Small intestine (tissue), 7 donors: Measurements from ENCODE around the gene LMLN. TPM values are rescaled to one million over a fixed set of nuclear protein-coding genes. Genes with fewer than 3 reads are reported as not detected.
"Not testable (repeated sequence)": the region's sequence is repeated elsewhere in the genome, so short reads cannot be mapped to it uniquely, and the experiment has no call there.

Experiments used
- DNase-seq, 2 donors: peaks; one replicate each; pipeline versions ENCODE4 v3.0.0 to v3.0.0-alpha.2; 2013
- FAIRE-seq: peaks from 2 replicates; lab custom pipeline; 2012; peaks lifted over from hg19 to GRCh38; lab: Jason Lieb, UNC
- H3K27ac ChIP-seq, 3 donors: one replicate each; pipeline ENCODE4 v1.5.1; 2013; ENCODE audit warnings: low read length in 2 of 3, mild to moderate bottlenecking in 2 of 3, control low read depth in 1 of 3, inconsistent platforms in 1 of 3, low read depth in 1 of 3, moderate library complexity in 1 of 3
- H3K27me3 ChIP-seq, 3 donors: one replicate each; pipeline ENCODE4 v1.6.1; 2013; ENCODE audit warnings: low read length in 3 of 3, inconsistent platforms in 1 of 3; ENCODE audit not compliant: control insufficient read depth in 3 of 3, insufficient read depth in 3 of 3
- H3K36me3 ChIP-seq, 3 donors: one replicate each; pipeline ENCODE4 v1.6.1; 2013; ENCODE audit warnings: low read length in 3 of 3, inconsistent platforms in 1 of 3, low read depth in 1 of 3, mild to moderate bottlenecking in 1 of 3, moderate library complexity in 1 of 3; ENCODE audit not compliant: control insufficient read depth in 3 of 3, insufficient read depth in 2 of 3
- H3K4me1 ChIP-seq, 3 donors: one replicate each; pipeline ENCODE4 v1.6.1; 2013; ENCODE audit warnings: low read length in 2 of 3, inconsistent platforms in 1 of 3, low read depth in 1 of 3, mild to moderate bottlenecking in 1 of 3, moderate library complexity in 1 of 3; ENCODE audit not compliant: control insufficient read depth in 3 of 3, insufficient read depth in 2 of 3
- H3K4me3 ChIP-seq, 3 donors: one replicate each; pipeline ENCODE4 v1.5.1; 2013; ENCODE audit warnings: low read length in 3 of 3, control low read depth in 1 of 3, inconsistent platforms in 1 of 3, low read depth in 1 of 3, mild to moderate bottlenecking in 1 of 3, moderate library complexity in 1 of 3
- H3K9me3 ChIP-seq, 2 donors: one replicate each; pipeline ENCODE4 v1.6.1; 2013; ENCODE audit warnings: low read depth in 1 of 2, low read length in 1 of 2; ENCODE audit not compliant: control insufficient read depth in 2 of 2, insufficient read depth in 1 of 2
- WGBS, 3 donors: extraction: QIAGEN DNeasy Blood & Tissue Kit; methylation state at CpG; one replicate each; pipeline ENCODE4 v1.1.7; 2013; 5-methylcytosine and 5-hydroxymethylcytosine counted together
- polyA plus RNA-seq, 4 donors: library from polyadenylated mRNA; stranded (reverse) in 3 of 4; unstranded in 1 of 4; fragments of 200-250 nt in 3 of 4; fragments of 120-200 nt in 1 of 4; gene quantifications; one replicate each; pipeline versions ENCODE4 v1.2.1 to v1.2.3, GENCODE V29; 2013
- donor health status: healthy with polysubstance abuse.
- donor health status: control.
- donor health status: control.
- donor health status: Bipolar disorder and iron deficiency.
- donor health status: healthy.

The LMLN gene
- polyA plus RNA-seq, 4 donors, result 0.22 to 4.3 (median 0.96) TPM

DNA sequence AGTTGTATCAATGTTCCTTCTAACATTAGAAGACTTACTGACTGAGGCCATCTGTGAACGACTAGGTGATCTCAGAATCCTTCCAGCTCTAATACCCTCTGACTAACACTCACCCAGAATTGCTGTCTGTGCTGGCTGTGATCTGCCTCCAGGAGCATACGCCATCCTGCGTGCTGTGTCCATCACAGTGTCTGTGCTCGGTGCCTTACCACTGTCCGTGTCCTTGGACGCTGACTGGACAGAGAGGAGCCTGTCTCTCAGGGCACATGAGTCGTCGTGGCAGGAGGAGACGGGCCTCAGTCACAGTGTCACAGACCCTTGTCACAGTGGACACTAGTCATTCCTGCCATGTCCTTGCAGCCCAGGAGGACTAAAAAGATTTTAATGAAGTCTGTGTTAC lies 83.1 kb downstream of the LMLN start:
- 93 to 94% (median 94%) methylated on average over 9 of the region's 9 CpGs for WGBS, 3 donors
- FAIRE-seq (no peak), DNase-seq (no peak)
- no peak overlapping the region for H3K27ac ChIP-seq
- H3K27me3 ChIP-seq, result no peaks in the 10 kb centered on the region
- no peaks in the 10 kb centered on the region for H3K4me1 ChIP-seq
- H3K36me3 ChIP-seq, result peaks cover 0 to 6% (median 2%) of the 10 kb centered on the region in 3 donors
- H3K4me3 ChIP-seq, result no peak overlapping the region
- H3K9me3 ChIP-seq, result no peaks in the 10 kb centered on the region

DNA sequence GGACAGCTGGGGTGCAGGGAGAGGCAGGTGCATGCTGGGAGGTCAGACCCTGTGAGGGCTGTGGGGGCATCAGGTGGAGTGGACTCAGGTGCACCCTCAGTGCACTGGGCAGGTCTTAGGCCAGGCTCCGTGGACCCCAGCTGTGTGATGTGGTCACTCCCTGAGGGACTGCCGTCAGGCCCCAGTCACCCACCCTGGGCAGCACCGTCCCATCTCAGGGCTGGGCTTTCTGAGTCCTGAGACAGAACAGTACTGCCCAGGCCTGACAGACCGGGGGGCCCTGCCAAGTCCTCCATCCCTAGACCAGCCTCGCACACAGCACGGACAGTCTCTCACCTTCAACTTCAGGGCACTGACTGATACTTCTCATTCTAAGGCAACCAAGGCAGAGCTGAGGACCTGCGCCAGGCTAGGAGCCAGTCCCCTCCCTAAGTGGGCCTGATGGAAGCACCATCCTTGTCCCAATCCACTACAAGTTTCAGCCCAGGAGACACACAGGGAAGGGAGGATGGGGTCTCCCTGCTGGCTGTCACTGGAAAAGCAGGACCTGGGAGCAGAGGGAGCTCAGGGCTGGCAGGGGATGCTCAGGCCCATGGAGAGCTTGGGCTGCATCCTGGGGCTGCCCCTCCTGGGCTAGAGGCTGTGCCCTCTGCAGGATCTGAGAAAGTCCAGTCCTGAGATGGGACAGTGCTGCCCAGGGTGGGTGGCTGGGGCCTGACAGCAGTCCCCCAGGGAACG lies 86.3 kb downstream of the LMLN start:
- Histone ChIP-seq H3K4me1 (no peaks in the 10 kb centered on the region), H3K4me3 (no peak overlapping the region), H3K27ac (no peak overlapping the region), H3K9me3 (peaks cover 0 to 6% of the 10 kb centered on the region in 2 donors), H3K27me3 (no peaks in the 10 kb centered on the region), H3K36me3 (peaks cover 0 to 2% (median 0%) of the 10 kb centered on the region in 3 donors)
- WGBS, 3 donors, result 94 to 98% (median 94%) methylated on average over 7 to 8 of the region's 8 CpGs
- FAIRE-seq, result no peak
- no peak for DNase-seq

GRCh38 chr3:198048445-198048844 lies 88.4 kb downstream of the LMLN start:
- Histone ChIP-seq H3K27ac (no peak overlapping the region), H3K4me3 (no peak overlapping the region), H3K4me1 (no peaks in the 10 kb centered on the region), H3K9me3 (peaks cover 0 to 8% of the 10 kb centered on the region in 2 donors), H3K36me3 (no peaks in the 10 kb centered on the region), H3K27me3 (no peaks in the 10 kb centered on the region)
- FAIRE-seq (no peak), DNase-seq (no peak)

DNA sequence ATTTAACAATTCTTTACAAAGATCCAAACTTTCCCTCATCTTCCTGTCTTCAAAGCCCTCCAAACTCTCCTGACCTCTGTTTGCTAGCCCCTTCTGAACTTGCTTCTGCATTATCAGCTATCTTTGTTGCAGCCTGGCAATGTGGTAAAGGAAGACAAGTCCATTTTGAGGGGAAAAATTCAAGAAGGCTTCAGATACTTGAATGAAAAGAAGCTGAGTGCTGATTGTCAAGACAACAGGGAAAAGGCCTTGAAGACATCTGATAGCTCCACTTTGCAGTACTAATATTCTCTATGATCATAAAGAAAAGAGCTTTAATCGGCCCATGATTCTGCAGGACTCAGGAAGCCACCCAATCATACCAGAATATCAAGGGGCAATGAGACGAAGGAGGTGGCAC lies 91.8 kb downstream of the LMLN start:
- Histone ChIP-seq H3K4me3 (no peak overlapping the region), H3K9me3 (peaks cover 0 to 8% of the 10 kb centered on the region in 2 donors), H3K27ac (no peak overlapping the region), H3K36me3 (no peaks in the 10 kb centered on the region), H3K4me1 (no peaks in the 10 kb centered on the region), H3K27me3 (no peaks in the 10 kb centered on the region)
- WGBS, 3 donors, result 62 to 72% (median 64%) methylated on average over 2 of the region's 2 CpGs
- DNase-seq, result no peak
- no peak for FAIRE-seq

DNA sequence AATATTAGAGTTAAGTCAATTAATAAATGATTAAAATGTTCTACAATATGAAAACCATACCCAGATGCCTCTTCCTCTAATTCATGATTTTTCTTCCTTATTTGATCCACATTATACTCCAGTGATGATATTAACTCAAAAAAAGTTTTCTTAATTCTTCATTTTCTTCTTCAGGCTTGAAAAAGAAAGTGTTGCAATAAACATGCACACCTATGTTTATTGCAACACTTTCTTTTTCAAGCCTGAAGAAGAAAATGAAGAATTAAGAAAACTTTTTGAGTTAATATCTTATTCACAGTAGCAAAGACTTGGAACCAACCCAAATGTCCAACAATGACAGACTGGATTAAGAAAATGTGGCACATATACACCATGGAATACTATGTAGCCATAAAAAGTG lies 93.4 kb downstream of the LMLN start:
- not testable (repeated sequence) for H3K4me3 ChIP-seq, DNase-seq, H3K27ac ChIP-seq, H3K9me3 ChIP-seq, H3K27me3 ChIP-seq, H3K36me3 ChIP-seq, H3K4me1 ChIP-seq
- peak; percentile 36 for FAIRE-seq

DNA sequence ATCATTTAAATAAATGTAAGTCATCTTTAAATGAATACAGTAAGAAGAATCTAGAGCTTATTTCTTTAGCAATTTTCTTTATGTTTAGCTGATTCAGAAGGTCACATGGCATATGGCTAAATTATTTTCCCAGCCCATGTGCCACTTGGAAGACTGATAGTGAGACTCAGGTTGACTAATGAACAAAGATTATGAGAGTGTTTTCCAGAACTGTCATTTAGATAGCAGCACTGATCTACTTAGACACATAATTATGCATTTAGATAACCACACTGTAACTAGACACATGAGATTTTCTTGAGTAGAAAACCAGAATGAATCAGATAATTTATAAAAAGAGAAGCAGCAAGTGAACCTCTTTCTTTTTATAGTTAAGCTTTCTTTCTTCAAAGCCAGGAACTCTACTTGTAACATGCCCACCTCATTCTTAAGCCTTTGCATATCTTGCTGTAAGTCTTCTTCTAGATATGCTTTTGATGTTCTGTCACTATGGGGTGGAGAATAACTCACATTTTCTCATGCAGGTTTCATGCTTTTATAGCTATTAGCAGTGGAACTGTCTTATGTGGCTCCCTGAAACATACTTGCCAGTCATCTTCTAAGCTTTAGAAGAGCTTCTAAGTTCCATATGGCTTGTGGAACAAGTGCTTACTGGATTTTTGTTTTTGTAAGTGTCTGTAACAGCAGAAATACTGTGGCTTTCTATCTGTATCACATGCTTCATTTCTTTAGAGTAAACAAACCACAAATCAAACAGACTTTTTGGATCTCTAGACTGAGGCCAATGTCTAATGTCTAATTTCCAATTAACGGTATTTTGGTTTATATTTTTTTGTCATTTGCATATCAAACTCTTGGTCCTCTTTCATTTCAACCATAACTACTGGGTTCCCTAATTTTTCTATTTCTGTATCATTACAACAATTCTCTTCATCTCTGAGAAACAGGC lies 101.4 kb downstream of the LMLN start:
- WGBS, 3 donors, result 28 to 43% (median 39%) methylated on average over 1 of the region's 1 CpG
- H3K9me3 ChIP-seq, result no peaks in the 10 kb centered on the region
- no peaks in the 10 kb centered on the region for H3K36me3 ChIP-seq
- no peak for DNase-seq
- no peaks in the 10 kb centered on the region for H3K4me1 ChIP-seq
- peaks cover 0 to 6% (median 3%) of the 10 kb centered on the region in 3 donors for H3K27me3 ChIP-seq
- no peak overlapping the region for H3K4me3 ChIP-seq
- FAIRE-seq, result no peak
- no peak overlapping the region for H3K27ac ChIP-seq

DNA sequence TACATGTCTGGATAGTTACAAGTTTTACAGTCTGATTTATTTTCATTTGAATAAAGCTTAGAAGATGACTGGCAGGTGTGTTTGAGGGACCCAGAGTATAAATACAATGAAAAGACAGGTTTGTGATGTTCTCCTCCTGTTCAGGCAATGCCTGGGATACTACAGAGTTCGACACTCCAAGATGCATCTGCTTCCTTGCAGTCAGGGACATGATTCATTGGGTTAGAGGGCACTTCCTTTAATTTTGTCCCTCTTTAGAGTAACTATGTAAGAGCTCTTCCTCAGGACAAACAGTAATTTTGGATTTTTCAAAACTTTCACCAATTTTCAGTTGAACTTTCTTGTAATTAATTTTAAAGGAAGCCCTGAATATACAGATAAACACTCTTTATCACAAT lies 102.0 kb downstream of the LMLN start:
- H3K4me1 ChIP-seq, result no peaks in the 10 kb centered on the region
- no peak overlapping the region for H3K27ac ChIP-seq
- 43 to 63% (median 54%) methylated on average over 1 of the region's 1 CpG for WGBS, 3 donors
- no peaks in the 10 kb centered on the region for H3K9me3 ChIP-seq
- no peak for FAIRE-seq
- H3K4me3 ChIP-seq, result no peak overlapping the region
- DNase-seq, result no peak
- no peaks in the 10 kb centered on the region for H3K36me3 ChIP-seq
- peaks cover 0 to 6% (median under 1%) of the 10 kb centered on the region in 3 donors for H3K27me3 ChIP-seq

DNA sequence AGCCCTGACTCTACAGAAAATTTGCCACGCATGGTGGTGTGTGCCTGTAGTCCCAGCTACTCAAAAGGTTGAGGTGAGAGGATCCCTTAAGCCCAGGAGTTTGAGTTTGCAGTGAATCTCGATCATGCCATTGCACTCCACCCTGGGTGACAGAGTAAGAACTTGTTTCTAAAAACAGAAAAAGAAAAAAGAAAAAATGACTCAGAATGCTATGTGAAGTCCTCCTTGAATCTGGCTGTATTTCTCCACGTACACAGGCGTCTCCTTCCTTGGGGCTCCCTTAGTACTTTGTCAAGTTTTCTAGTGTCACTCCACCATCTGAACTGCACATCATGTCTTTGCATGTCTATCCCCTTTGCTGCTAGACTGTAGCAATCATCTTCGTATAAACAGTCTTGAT lies 104.4 kb downstream of the LMLN start:
- FAIRE-seq (no peak), DNase-seq (no peak)
- Histone ChIP-seq H3K27me3 (peaks cover 0 to 6% (median 0%) of the 10 kb centered on the region in 3 donors), H3K4me3 (no peak overlapping the region), H3K27ac (no peak overlapping the region), H3K36me3 (no peaks in the 10 kb centered on the region), H3K9me3 (no peaks in the 10 kb centered on the region), H3K4me1 (no peaks in the 10 kb centered on the region)
- WGBS, 3 donors, result 76 to 80% (median 78%) methylated on average over 5 of the region's 5 CpGs
